GM12874 (cell line): Measurements from ENCODE around the gene TNRC6C.

ENCODE experiments used
- TF ChIP-seq, protein P1 (sequence below): IDR thresholded peaks from 2 replicates; pipeline ENCODE4 v1.5.1; 2011; ENCODE audit warnings: low read depth, mild to moderate bottlenecking, control low read depth, low read length, moderate library complexity; ENCODE audit not compliant: insufficient read depth

TNRC6C gene

GRCh38 chr17:78105101-78105500 is 146.6 kb downstream of the TNRC6C start:
- TF ChIP-seq, protein P1, sequence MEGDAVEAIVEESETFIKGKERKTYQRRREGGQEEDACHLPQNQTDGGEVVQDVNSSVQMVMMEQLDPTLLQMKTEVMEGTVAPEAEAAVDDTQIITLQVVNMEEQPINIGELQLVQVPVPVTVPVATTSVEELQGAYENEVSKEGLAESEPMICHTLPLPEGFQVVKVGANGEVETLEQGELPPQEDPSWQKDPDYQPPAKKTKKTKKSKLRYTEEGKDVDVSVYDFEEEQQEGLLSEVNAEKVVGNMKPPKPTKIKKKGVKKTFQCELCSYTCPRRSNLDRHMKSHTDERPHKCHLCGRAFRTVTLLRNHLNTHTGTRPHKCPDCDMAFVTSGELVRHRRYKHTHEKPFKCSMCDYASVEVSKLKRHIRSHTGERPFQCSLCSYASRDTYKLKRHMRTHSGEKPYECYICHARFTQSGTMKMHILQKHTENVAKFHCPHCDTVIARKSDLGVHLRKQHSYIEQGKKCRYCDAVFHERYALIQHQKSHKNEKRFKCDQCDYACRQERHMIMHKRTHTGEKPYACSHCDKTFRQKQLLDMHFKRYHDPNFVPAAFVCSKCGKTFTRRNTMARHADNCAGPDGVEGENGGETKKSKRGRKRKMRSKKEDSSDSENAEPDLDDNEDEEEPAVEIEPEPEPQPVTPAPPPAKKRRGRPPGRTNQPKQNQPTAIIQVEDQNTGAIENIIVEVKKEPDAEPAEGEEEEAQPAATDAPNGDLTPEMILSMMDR: no peak

DNA sequence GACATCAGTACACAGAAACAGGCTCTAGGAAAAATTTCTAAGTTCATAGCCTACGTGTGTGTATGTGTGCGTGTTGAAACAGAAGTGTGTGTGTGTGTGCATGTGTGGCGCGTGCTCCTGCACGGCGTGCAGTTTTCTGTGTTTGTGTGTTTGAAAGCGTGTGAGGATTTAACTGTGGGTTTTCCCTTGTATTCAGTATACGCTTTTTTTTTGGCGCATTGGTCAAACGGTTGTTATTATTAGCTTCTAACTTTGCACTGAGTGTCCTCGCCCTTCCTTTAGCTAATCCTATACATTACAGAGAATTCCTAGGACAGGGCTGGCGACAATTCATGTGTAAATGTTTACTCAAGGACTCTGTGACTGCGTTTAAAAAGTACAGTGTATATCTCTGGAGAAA is 147.0 kb downstream of the TNRC6C start:
- TF ChIP-seq, protein P1: no peak

DNA sequence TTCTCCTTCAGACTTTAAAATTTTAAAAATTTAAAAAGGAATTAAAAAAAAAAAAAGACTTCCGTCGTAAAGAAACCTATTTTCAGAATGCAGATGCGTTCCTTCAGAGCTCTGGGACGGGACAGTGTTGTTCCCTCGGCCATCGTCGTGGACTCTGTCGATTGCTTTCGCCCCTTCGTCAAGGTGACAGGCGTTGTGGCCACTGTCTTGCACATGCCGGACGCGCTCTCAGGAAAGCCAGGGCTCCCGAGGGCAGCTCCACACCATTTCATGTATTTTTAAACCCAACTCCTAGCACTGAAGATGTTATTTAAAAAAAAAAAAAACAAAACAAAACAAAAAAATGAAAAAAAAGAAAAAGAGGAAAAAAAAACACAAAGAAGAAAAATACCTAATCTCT is 147.7 kb downstream of the TNRC6C start:
- TF ChIP-seq, protein P1: no peak

DNA sequence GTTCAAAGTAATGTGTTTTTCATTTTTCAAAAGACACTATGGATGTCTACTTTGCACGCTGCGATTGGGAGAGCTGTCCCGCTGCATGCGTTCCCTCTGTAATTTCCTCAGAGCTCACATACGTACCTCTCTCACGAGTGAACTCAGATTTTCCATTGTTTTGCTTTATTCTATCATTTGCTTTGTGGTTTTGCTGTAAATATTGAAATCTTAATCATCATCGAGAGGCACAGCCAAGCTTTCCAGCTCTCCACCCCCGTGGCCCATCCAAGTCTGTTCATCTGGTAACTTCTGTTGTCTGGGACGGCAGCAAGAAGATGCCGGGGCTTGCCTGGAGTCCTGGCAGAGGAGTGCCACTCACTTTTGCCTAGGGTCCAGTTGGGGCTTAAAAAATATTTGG is 149.0 kb downstream of the TNRC6C start:
- TF ChIP-seq, protein P1: no peak

DNA sequence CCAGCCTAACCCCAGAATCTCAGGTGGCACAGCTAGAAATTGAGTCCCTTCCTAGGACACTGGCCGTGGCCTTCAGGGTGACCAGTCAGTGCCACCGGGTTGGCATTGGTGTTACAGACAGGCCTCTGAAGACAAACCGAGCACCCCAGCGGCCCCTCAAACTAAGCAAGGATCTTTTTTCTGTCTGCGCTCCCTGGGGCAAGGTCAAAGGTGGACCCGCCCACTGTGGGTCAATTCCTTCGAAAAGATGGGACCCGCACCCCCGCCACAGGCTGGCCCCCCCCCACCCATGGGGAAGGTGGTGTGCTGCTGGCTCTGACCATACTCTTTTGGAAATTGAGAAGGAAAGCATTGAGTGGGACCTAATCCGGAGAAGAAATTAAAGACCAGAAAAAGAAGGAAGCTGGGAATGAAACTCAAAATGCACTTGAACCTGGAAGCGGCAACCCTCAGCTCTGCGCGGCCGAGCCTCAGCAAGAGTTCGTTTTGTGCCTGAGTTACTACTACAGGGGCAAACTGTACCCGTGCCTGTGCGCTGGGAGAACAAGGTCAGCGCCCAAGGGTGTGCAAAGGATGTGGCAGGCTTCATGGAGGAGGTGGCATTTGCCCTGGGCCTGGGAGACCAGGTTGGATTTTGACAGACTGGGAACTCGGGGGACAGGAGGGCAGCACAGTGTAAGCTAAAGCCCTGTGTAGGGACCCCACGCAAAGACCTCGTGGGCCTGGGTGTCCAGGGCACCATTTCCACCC is 149.6 kb downstream of the TNRC6C start:
- TF ChIP-seq, protein P1: no peak

- TF ChIP-seq, protein P1: no peak
Measured at GRCh38 chr17:78108726-78109488, 150.4 kb downstream of the TNRC6C start.

DNA sequence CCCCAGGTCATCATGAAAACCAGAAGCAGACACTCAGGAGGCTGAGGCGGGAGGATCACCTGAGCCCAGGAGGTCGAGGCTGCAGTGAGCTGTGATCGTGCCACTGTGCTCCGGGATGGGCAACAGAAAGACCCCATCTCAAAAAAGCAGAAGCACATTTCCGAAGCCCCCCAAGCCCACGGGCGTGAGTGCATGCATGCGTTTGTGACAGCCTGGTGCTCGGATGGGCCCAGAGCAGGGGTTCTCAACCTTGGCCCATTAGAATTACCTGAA is 150.9 kb downstream of the TNRC6C start:
- TF ChIP-seq, protein P1: no peak
